ENCODE measurements around the gene LYL1.

GRCh38 chr19:13092606-13093235, 9.9 kb downstream of the LYL1 start:
- TF ChIP-seq CTCF (IDR thresholded peaks at IDR 0.05) (no peak), POLR2A (IDR thresholded peaks at IDR 0.05) (no peak)

Measured in adrenal gland (tissue), 5 donors.